K562 (cell line): Measurements from ENCODE around the gene MPND. TPM values are rescaled to one million over a fixed set of nuclear protein-coding genes. Genes with fewer than 3 reads are reported as not detected.

Experiments used
- BACH1 ChIP-seq: fragments of 200-800 bp; sonication (Bioruptor generic); IDR thresholded peaks from 2 replicates; pipeline ENCODE4 v1.6.1; 2016; ENCODE audit warnings: missing genetic modification characterization, missing compliant biosample characterization
- CHD1 ChIP-seq: fragments of 200-600 bp; sonication (generic); IDR thresholded peaks from one replicate; pipeline ENCODE4 v1.6.1; 2012; ENCODE audit warnings: mild to moderate bottlenecking, moderate library complexity, low read length, inconsistent platforms
- DMBX1 ChIP-seq: fragments of 250-450 bp; sonication (Bioruptor Pico); IDR thresholded peaks from 2 replicates; pipeline ENCODE4 v1.8.0; 2022; ENCODE audit warnings: inconsistent platforms, mild to moderate bottlenecking, moderate library complexity, borderline replicate concordance
- FOXA3 ChIP-seq, 2 experiments: fragments of 450-650 bp in 1 of 2; sonication (generic) in 1 of 2; formaldehyde crosslinking; IDR thresholded peaks in 1 of 2; conservative IDR thresholded peaks in 1 of 2; 2 replicates each; pipeline versions ENCODE4 v1.4.0 to v1.8.0; 2020 to 2022; ENCODE audit warnings: mild to moderate bottlenecking in 2 of 2, missing genetic modification reagents in 1 of 2
- FOXP4 ChIP-seq: sonication (generic); formaldehyde crosslinking; IDR thresholded peaks from 2 replicates; pipeline ENCODE4 v1.8.0; 2022; ENCODE audit warnings: mild to moderate bottlenecking, missing genetic modification reagents, borderline replicate concordance
- NCOA6 ChIP-seq: fragments of 450-650 bp; IDR thresholded peaks from 2 replicates; pipeline ENCODE4 v1.6.1; 2017; ENCODE audit warnings: mild to moderate bottlenecking
- NRF1 ChIP-seq, 2 experiments: fragments of 450-650 bp; IDR thresholded peaks in 1 of 2; conservative IDR thresholded peaks in 1 of 2; 2 replicates each; pipeline ENCODE4 v1.6.1; 2014; ENCODE audit warnings: mild to moderate bottlenecking in 2 of 2
- RBFOX2 ChIP-seq: fragments of 200-400 bp; formaldehyde crosslinking; IDR thresholded peaks from 2 replicates; pipeline ENCODE4 v1.6.1; 2017; ENCODE audit warnings: low read depth, mild to moderate bottlenecking, low read length, moderate library complexity
- STAT5B ChIP-seq: fragments of 250-450 bp; sonication (Bioruptor Pico); IDR thresholded peaks from 2 replicates; pipeline ENCODE4 v1.8.0; 2021; ENCODE audit warnings: mild to moderate bottlenecking, inconsistent platforms
- TAF7 ChIP-seq: fragments of 450-650 bp; IDR thresholded peaks from 2 replicates; pipeline ENCODE4 v1.6.1; 2016; ENCODE audit warnings: missing genetic modification characterization, missing compliant biosample characterization
- TCF7L2 ChIP-seq: fragments of 150-350 bp; IDR thresholded peaks from 2 replicates; pipeline ENCODE4 v1.6.1; 2016; ENCODE audit warnings: low read depth, mild to moderate bottlenecking, low read length, moderate library complexity
- ZNF217 ChIP-seq: sonication (generic); formaldehyde crosslinking; IDR thresholded peaks from 2 replicates; pipeline ENCODE4 v1.8.0; 2022; ENCODE audit warnings: mild to moderate bottlenecking, missing genetic modification reagents
- ZNF436 ChIP-seq: fragments of 250-450, 450-650 bp; sonication (Bioruptor Pico); formaldehyde crosslinking; IDR thresholded peaks from 2 replicates; pipeline ENCODE4 v1.7.0; 2020; ENCODE audit warnings: mild to moderate bottlenecking
- ZNF76 ChIP-seq: fragments of 250-450 bp; sonication (Bioruptor Pico); IDR thresholded peaks from 2 replicates; pipeline ENCODE4 v1.4.0; 2020; ENCODE audit warnings: mild to moderate bottlenecking, moderate library complexity, borderline replicate concordance
- polyA plus RNA-seq, 8 experiments: library from polyadenylated mRNA; depleted of rRNA in 4 of 8; stranded (reverse) in 5 of 8; unstranded in 3 of 8; fragments of >200 nt; fragmentation: Nextera tagmentation in 2 of 8; fragmentation: Illumina TruSeq in 1 of 8; extraction: Ambion mirVana in 2 of 8; extraction: Trizol in 1 of 8; gene quantifications; 2 replicates each; pipeline versions ENCODE4 v1.2.1 to v1.2.3, GENCODE V29; 2011 to 2014; ENCODE audit warnings: inconsistent platforms in 1 of 8, missing spikeins in 1 of 8
- total RNA-seq, 7 experiments: library from RNA; depleted of rRNA in 6 of 7; stranded (reverse); fragments of >200 nt in 6 of 7; fragmentation: Illumina TruSeq in 2 of 7; extraction: Trizol in 2 of 7; gene quantifications; 2 replicates each; pipeline versions ENCODE4 v1.2.1 to v1.2.3, GENCODE V29; 2011 to 2021; ENCODE audit warnings: low replicate concordance in 1 of 7
- TF ChIP-seq, protein P1 (sequence below): sonication (generic); formaldehyde crosslinking; IDR thresholded peaks from 2 replicates; pipeline ENCODE4 v1.8.0; 2022; ENCODE audit warnings: mild to moderate bottlenecking, missing genetic modification reagents
- TF ChIP-seq, protein P2 (sequence below): sonication (generic); formaldehyde crosslinking; IDR thresholded peaks from 2 replicates; pipeline ENCODE4 v1.8.1; 2023; ENCODE audit warnings: missing genetic modification reagents, mild to moderate bottlenecking, borderline replicate concordance

The MPND gene
- total and polyA plus RNA-seq, 9 of the 15 experiments (the other 6 are each of a cell fraction or from before 2014, with no cell fraction given): 0.25 to 14.0 (median 3.9) TPM

- TF ChIP-seq NCOA6: no peak
- TF ChIP-seq STAT5B: no peak
- TF ChIP-seq TCF7L2: 0 out of 2 replicates have a peak, but pooled peaks have one; percentile 9
- TF ChIP-seq TAF7: peak; percentile 75
- peak; percentile 86 for TF ChIP-seq CHD1
- TF ChIP-seq FOXP4: 0 out of 2 replicates have a peak, but pooled peaks have one; percentile 56
- TF ChIP-seq FOXA3 (CRISPR knock-in tag; conservative IDR thresholded peaks at IDR 0.05 in 1 of 2, IDR thresholded peaks at IDR 0.05 in 1 of 2): no peak
- TF ChIP-seq ZNF76: peak; percentile 63; the same call in 1 of the 2 replicates
- no peak for TF ChIP-seq ZNF436 (CRISPR knock-in tag)
- TF ChIP-seq BACH1 (tag): peak; percentile 99
- no peak for TF ChIP-seq ZNF217 (CRISPR knock-in tag)
- TF ChIP-seq, protein P1, sequence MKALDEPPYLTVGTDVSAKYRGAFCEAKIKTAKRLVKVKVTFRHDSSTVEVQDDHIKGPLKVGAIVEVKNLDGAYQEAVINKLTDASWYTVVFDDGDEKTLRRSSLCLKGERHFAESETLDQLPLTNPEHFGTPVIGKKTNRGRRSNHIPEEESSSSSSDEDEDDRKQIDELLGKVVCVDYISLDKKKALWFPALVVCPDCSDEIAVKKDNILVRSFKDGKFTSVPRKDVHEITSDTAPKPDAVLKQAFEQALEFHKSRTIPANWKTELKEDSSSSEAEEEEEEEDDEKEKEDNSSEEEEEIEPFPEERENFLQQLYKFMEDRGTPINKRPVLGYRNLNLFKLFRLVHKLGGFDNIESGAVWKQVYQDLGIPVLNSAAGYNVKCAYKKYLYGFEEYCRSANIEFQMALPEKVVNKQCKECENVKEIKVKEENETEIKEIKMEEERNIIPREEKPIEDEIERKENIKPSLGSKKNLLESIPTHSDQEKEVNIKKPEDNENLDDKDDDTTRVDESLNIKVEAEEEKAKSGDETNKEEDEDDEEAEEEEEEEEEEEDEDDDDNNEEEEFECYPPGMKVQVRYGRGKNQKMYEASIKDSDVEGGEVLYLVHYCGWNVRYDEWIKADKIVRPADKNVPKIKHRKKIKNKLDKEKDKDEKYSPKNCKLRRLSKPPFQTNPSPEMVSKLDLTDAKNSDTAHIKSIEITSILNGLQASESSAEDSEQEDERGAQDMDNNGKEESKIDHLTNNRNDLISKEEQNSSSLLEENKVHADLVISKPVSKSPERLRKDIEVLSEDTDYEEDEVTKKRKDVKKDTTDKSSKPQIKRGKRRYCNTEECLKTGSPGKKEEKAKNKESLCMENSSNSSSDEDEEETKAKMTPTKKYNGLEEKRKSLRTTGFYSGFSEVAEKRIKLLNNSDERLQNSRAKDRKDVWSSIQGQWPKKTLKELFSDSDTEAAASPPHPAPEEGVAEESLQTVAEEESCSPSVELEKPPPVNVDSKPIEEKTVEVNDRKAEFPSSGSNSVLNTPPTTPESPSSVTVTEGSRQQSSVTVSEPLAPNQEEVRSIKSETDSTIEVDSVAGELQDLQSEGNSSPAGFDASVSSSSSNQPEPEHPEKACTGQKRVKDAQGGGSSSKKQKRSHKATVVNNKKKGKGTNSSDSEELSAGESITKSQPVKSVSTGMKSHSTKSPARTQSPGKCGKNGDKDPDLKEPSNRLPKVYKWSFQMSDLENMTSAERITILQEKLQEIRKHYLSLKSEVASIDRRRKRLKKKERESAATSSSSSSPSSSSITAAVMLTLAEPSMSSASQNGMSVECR (CRISPR knock-in tag): no peak
- TF ChIP-seq RBFOX2: peak; percentile 85
- peak; percentile 97 for TF ChIP-seq DMBX1 (CRISPR knock-in tag)
- TF ChIP-seq, protein P2, sequence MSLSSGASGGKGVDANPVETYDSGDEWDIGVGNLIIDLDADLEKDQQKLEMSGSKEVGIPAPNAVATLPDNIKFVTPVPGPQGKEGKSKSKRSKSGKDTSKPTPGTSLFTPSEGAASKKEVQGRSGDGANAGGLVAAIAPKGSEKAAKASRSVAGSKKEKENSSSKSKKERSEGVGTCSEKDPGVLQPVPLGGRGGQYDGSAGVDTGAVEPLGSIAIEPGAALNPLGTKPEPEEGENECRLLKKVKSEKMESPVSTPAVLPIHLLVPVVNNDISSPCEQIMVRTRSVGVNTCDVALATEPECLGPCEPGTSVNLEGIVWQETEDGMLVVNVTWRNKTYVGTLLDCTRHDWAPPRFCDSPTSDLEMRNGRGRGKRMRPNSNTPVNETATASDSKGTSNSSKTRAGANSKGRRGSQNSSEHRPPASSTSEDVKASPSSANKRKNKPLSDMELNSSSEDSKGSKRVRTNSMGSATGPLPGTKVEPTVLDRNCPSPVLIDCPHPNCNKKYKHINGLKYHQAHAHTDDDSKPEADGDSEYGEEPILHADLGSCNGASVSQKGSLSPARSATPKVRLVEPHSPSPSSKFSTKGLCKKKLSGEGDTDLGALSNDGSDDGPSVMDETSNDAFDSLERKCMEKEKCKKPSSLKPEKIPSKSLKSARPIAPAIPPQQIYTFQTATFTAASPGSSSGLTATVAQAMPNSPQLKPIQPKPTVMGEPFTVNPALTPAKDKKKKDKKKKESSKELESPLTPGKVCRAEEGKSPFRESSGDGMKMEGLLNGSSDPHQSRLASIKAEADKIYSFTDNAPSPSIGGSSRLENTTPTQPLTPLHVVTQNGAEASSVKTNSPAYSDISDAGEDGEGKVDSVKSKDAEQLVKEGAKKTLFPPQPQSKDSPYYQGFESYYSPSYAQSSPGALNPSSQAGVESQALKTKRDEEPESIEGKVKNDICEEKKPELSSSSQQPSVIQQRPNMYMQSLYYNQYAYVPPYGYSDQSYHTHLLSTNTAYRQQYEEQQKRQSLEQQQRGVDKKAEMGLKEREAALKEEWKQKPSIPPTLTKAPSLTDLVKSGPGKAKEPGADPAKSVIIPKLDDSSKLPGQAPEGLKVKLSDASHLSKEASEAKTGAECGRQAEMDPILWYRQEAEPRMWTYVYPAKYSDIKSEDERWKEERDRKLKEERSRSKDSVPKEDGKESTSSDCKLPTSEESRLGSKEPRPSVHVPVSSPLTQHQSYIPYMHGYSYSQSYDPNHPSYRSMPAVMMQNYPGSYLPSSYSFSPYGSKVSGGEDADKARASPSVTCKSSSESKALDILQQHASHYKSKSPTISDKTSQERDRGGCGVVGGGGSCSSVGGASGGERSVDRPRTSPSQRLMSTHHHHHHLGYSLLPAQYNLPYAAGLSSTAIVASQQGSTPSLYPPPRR (CRISPR knock-in tag): no peak; the same call in 1 of the 2 replicates
- TF ChIP-seq NRF1 (conservative IDR thresholded peaks at IDR 0.05 in 1 of 2, IDR thresholded peaks at IDR 0.05 in 1 of 2): peak; percentile 89 to 90
Measured at GRCh38 chr19:4342615-4343369, 570 bp upstream of the MPND start (continued).
